Panc1 (cell line): ENCODE results near the gene FAM83G.

Experiments used
- POLR2AphosphoS5 ChIP-seq: IDR thresholded peaks from 2 replicates; pipeline ENCODE4 v1.6.1; 2012; ENCODE audit warnings: mild to moderate bottlenecking, low read depth, low read length, moderate library complexity
- TF ChIP-seq, protein P1 (sequence below): fragments of 450-650 bp; IDR thresholded peaks from 2 replicates; pipeline ENCODE4 v1.5.1; 2017; ENCODE audit warnings: mild to moderate bottlenecking

DNA sequence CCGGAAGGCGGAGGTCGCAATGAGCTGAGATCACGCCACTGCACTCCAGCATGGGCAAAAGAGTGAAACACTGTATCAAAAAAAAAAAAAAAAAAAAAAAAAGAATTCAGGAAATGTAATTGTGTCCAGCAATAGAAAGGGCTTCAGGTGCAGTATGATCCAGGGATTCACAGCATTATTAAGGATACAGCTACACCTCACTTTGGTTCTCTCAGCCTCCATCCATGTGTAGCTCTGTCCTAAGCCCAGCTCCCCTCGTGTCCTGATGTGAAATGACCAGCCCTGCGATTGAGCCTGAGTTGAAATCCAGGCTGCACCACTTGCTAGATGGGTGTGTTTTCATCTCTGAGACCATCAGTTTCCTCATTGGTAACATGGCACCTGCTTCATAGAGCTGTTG, 49.6 kb downstream of the FAM83G start:
- no peak for TF ChIP-seq POLR2AphosphoS5
- TF ChIP-seq, protein P1, sequence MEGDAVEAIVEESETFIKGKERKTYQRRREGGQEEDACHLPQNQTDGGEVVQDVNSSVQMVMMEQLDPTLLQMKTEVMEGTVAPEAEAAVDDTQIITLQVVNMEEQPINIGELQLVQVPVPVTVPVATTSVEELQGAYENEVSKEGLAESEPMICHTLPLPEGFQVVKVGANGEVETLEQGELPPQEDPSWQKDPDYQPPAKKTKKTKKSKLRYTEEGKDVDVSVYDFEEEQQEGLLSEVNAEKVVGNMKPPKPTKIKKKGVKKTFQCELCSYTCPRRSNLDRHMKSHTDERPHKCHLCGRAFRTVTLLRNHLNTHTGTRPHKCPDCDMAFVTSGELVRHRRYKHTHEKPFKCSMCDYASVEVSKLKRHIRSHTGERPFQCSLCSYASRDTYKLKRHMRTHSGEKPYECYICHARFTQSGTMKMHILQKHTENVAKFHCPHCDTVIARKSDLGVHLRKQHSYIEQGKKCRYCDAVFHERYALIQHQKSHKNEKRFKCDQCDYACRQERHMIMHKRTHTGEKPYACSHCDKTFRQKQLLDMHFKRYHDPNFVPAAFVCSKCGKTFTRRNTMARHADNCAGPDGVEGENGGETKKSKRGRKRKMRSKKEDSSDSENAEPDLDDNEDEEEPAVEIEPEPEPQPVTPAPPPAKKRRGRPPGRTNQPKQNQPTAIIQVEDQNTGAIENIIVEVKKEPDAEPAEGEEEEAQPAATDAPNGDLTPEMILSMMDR, result no peak
